GM18511 (cell line): Measurements from ENCODE around the gene CRCP.

Experiments
- ATAC-seq: cut with Tn5 transposase; IDR thresholded peaks from one replicate; pipeline ENCODE4 v1.9.1; 2021; ENCODE audit warnings: mild to moderate bottlenecking, moderate library complexity; ENCODE audit not compliant: unreplicated experiment

Gene CRCP

DNA sequence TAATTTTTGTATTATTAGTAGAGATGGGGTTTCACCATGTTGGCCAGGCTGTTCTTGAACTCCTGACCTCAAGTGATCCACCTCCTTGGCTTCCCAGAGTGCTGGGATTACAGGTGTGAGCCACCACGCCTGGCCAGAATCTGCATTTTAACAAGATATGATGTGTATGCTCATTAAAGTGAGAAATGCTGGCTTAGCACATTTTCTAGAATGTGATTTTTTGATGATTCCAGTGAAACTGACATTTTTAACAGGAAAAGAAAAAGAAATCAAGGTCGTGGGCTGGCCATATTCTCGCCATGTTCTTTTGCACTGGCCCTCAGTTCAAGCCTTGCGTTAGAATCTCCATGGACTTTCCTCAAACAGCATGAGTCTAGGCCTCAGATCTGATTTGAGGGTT lies 72.3 kb downstream of the CRCP start:
- ATAC-seq = no peak

DNA sequence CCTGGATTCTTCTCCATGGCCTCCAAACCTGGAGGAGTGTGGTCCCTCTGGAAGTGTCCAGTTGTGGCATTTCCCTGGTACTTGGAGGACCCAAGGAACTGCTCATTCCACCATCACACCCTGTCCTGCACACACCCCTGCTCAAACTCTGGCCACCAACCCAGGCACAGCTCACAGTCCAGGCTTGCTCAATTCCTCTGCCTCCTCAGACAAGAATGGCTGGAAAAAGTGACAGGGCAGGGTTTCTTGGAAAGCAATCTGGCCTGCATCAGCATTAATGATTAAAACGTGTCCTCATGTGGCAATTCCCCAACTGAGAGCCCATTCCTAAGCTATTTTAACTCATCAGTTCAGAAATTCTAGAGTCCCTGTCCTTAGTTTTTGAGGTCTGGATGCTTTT lies 73.3 kb downstream of the CRCP start:
- ATAC-seq = no peak

DNA sequence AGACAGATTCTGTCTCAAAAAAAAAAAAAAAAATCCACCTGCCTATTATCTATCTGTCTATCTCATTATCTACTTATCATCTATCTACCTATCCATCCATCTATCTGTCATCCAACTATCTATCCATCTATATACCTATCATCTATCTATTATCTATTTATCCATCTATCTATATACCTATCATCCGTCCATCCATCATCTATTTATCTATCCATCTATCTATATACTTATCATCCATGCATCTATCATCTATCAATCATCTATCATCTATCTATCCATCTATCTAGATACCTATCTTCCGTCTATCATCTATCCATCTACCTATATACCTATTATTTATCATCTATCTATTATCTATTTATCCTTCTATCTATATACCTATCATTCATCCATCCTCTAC lies 74.0 kb downstream of the CRCP start:
- no peak for ATAC-seq

DNA sequence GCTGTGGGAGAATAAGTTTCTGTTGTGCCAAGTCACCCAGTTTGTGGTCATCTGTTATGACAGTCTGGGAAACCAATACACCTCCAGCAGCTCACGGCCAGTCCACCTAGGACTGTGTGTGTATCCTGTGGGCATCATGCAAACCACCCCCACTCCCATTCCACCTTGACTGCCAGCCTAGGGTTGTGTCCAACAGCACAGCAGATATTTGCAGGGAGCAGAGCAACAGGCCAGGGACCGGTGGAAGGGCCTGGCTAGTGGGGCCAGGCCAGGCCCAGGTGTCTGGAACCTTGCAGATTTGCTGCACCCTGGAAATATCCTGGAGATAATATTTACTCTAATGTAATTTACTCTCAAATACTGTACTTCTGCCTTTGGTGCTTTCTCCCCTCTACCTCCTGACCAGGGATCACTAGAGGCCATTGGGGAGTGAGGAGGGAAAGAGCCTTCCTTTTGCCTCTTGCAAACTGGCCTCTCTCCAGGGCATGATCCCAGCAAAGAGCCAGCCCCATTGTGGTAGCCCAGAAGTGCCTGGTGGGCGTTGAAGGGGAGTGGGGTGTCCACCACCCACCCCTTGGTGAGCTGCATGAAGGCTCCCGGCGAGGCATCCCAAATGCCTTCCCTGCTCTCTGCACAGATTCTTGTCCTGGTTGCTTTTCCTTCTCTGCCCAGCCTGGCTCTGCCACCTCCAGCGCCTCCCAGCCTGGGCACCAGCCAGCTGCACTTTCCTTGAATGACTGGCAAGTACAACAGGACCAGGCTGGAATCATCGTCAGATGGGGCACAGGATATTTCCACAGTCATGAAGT lies 75.3 kb downstream of the CRCP start:
- no peak for ATAC-seq

DNA sequence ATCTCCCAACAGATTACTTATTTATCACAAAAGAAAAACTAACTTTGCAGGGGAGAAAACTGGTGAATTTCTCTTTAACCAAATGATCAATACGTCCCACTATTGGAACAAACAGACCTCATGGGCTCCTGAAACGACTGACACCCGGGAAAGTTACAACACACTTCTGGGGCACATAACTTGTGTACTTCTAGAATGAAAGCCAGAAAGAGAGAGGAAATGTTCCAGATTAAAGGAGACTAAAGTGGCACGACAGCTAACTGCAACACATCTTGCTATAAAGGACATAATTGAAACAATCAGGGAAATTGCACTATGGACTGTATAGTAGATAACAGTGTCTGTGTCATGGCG lies 75.8 kb downstream of the CRCP start:
- ATAC-seq = no peak

DNA sequence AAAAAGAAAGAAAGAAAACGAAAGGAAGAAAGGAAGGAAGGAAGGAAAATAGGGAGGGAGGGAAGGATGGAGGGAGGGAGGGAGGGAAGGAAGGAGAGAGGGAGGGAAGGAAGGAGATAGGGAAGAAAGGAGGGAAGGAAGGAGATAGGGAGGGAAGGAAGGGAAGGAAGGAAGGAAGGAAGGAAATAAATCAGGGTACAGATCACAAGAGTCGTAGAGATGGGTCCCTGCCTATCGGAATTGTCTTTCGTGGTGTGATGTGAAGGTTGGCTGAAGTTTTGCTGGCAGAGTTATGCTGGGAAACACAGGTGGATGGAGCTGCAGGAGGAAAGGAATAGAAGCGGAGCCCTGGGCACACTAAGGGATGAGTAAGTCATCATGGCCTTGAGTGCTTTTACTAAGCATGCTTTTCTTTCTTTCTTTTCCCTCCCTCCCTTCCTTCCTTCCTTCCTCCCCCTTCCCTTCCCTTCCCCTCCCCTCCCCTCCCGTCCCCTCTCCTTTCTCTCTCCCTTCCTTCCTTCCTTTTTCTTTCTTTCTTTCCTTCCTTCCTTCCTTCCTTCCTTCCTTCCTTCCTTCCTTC lies 78.6 kb downstream of the CRCP start:
- no peak for ATAC-seq

DNA sequence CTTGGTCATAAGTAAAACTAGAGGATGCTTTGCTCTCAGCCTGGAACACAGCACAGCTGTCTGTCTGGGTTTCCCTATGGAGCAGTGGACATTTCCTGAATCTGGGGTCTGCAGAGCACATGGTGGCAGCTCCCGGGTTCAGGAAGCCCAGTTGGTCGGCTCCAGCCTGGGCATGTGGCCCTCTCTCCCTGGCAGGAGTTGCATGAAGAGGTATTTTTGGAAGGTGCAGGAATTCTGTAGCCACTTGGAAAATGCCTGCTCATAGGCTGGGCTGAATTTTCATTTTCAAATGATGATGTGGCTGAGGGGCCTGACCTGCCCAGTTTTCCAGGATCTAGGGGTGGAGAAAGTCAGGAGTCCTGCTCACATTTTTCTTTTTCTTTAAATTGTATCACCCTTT lies 83.8 kb downstream of the CRCP start:
- no peak for ATAC-seq

DNA sequence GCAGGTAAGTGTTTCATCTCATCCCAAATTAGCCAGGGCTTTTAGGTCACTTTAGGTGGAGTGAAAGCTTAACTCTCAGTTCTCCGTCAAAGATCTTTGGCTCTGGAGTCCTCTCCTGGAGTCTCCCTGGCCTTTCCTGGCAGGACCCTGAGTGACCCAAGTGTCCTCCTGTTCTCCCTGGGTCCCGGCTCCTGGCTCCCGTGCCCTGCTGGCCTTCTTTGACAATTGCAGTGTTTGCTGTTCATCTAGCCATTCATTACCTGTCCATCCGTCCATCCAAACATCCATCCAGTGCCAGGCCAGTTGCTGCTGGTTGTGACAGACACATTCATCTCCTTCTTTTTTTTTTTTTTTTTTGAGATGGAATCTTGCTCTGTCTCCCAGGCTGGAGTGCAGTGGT lies 84.3 kb downstream of the CRCP start:
- no peak for ATAC-seq

DNA sequence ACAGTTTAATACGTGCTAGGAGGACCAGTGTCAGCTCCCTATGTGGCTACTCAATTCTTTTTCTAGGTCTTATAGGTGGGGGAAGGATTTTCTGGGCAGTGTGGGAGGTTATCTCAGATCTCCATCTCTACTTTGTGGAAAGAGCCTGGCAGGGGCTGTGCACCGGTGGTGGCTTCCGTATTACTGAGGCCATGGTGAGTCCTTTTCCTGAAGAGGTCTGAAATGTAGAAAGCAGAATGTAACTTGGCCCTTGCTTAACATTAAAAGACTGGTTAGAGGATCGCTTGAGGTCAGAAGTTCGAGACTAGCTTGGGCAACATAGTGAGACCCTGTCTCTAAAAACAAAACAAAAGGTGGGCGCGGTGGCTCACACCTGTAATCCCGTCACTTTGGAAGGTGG lies 87.8 kb downstream of the CRCP start:
- ATAC-seq = no peak
